ENCODE data around the gene EIF3B. TPM values are rescaled to one million over a fixed set of nuclear protein-coding genes. Genes with fewer than 3 reads are reported as not detected.

EIF3B gene
- total RNA-seq, 1 donor from 2014 or later, result 161 TPM

GRCh38 chr7:2404714-2405119, 50.1 kb downstream of the EIF3B start:
- no peak for DNase-seq (ENCODE audit: low read depth)
- no peak for TF ChIP-seq CTCF (conservative IDR thresholded peaks at IDR 0.05; ENCODE audit: low read depth, low read length)
- H3K4me3 ChIP-seq (ENCODE audit: low read depth, low read length), result peak overlapping the region; percentile 91

GRCh38 chr7:2405201-2405600, 50.6 kb downstream of the EIF3B start:
- DNase-seq (ENCODE audit: low read depth), result no peak
- no peak overlapping the region for H3K4me3 ChIP-seq (ENCODE audit: low read depth, low read length)
- TF ChIP-seq CTCF (conservative IDR thresholded peaks at IDR 0.05; ENCODE audit: low read depth, low read length), result no peak

GRCh38 chr7:2405601-2406345, 51.1 kb downstream of the EIF3B start:
- DNase-seq (ENCODE audit: low read depth), result no peak
- H3K4me3 ChIP-seq (ENCODE audit: low read depth, low read length), result no peak overlapping the region
- TF ChIP-seq CTCF (conservative IDR thresholded peaks at IDR 0.05; ENCODE audit: low read depth, low read length), result no peak

- H3K4me3 ChIP-seq (ENCODE audit: low read depth, low read length), result no peak overlapping the region
- no peak for TF ChIP-seq CTCF (conservative IDR thresholded peaks at IDR 0.05; ENCODE audit: low read depth, low read length)
- no peak for DNase-seq (ENCODE audit: low read depth)
Measured at GRCh38 chr7:2409745-2410414, 55.3 kb downstream of the EIF3B start.

- TF ChIP-seq CTCF (conservative IDR thresholded peaks at IDR 0.05; ENCODE audit: low read depth, low read length), result no peak
- no peak overlapping the region for H3K4me3 ChIP-seq (ENCODE audit: low read depth, low read length)
- no peak for DNase-seq (ENCODE audit: low read depth)
Measured at GRCh38 chr7:2411049-2411448, 56.4 kb downstream of the EIF3B start.

- no peak for DNase-seq (ENCODE audit: low read depth)
- no peak overlapping the region for H3K4me3 ChIP-seq (ENCODE audit: low read depth, low read length)
- no peak for TF ChIP-seq CTCF (conservative IDR thresholded peaks at IDR 0.05; ENCODE audit: low read depth, low read length)
Measured at GRCh38 chr7:2411815-2412586, 57.4 kb downstream of the EIF3B start.
